Esophagus mucosa (tissue), 1 donor: Measurements from ENCODE around the gene RERE. TPM values are rescaled to one million over a fixed set of nuclear protein-coding genes. Genes with fewer than 3 reads are reported as not detected.
A peak's percentile ranks its signal among the peaks of the same experiment; 100 is the strongest.
"Not testable (repeated sequence)": the region's sequence is repeated elsewhere in the genome, so short reads cannot be mapped to it uniquely, and the experiment has no call there.

Experiments used
- ATAC-seq: fragments of 200-7000 bp; cut with Tn5 transposase; one replicate; pipeline ENCODE4 v1.9.1; 2020
- total RNA-seq: library from RNA; stranded (reverse); gene quantifications from one replicate; pipeline ENCODE4 v1.2.4, GENCODE V29; 2023
- donor health status: DM: yes; HTN: yes; CAD: no.

The RERE gene
- total RNA-seq, 1 donor from 2014 or later = 33.0 TPM

GRCh38 chr1:8599646-8600212, 217.7 kb downstream of the RERE start:
- ATAC-seq = no peak

DNA sequence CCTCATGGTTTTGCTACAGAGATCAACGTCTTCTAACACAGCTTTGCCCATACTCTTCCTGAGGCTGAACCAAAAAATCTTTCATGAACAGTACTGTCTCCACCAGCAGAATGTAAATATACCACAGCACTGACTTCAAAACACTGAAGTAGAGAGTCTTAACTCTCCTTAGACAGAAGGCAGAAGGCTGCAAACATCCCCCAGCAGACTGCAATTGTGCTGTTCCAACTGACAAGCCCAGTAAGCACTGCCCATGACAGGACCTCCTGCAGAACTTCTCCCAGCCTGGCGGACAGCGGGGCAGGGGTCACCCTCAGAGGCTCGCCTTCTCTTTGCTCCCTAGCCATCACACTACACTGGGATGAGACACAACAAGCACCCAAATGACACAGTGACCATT, 218.7 kb downstream of the RERE start:
- ATAC-seq = peak; percentile 10

- no peak for ATAC-seq
These were observed 219.2 kb downstream of the RERE start for GRCh38 chr1:8598060-8598724.

GRCh38 chr1:8597455-8597854, 220.0 kb downstream of the RERE start:
- ATAC-seq = no peak

GRCh38 chr1:8595941-8596340, 221.5 kb downstream of the RERE start:
- ATAC-seq = no peak

DNA sequence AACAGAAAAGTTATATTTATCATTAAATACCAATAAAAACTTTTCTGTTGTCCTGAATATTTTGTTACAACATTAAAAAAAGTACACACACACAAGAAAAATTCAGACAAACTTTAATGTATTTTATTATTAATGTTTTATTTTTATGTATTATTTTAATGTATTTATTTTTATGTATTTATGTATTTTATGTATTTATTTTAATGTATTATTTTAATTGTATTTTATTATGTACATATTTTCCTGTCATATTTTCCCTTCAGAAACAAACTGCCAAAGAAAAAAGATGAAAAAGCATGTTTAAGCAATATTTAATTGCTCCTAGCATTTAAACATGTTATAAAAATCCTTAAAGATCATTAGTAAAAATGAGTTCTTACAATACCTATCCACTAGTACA, 222.1 kb downstream of the RERE start:
- no peak for ATAC-seq

- ATAC-seq = not testable (repeated sequence)
These were observed 224.1 kb downstream of the RERE start for GRCh38 chr1:8593292-8593691.

GRCh38 chr1:8591569-8591968, 225.9 kb downstream of the RERE start:
- peak; percentile 51 for ATAC-seq

DNA sequence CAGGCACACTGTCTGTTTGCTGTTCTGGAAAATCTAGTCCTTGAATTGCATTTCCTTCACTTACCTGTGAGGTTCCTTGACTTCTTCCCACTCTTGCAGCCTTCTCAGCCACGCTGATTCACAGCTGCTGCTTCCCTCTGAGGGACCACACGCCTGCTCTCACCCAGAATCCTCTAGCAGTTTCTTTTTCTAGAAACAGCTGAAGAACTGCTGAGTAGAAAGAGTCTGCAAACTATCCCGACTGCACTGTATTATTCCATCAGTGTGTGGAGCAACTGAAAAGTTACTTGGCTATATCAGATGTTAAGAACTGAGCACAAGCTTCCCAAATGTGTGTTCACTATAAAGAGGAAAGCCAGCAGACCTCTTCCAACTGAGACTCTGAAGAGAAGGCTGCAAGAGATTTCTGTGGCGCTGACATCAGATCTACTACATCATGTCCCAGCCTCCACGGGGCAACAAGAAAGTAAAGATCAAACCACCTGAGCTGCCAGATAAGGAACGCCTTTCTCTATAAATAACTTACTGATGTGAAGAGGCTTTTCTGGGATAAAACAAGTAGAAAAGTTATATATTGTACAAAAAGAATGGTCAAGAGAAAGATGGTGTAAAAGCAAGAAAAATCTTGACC, 226.6 kb downstream of the RERE start:
- ATAC-seq = peak; percentile 26

- ATAC-seq = no peak
These were observed 227.9 kb downstream of the RERE start for GRCh38 chr1:8589571-8589970.

DNA sequence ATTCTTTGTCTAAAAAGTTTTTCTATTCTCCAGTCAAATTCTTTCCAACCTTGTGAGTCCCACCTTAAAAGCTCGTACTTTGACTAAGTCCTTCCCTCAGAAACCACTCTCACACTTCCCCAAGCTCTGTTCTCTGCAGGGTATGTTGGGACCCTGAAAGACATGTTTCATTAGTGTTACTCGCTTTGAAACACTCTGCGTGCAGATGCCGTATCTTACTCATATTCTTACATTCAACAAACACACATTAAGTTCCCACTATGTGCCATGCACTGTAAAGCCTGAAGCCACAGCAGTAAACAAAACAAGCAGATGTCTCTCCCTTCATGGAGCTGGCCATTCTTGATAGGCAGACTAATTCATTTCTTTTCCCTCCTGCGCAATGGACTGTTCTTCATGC, 229.7 kb downstream of the RERE start:
- ATAC-seq = no peak

GRCh38 chr1:8586438-8586837, 231.0 kb downstream of the RERE start:
- no peak for ATAC-seq

GRCh38 chr1:8584316-8584715, 233.1 kb downstream of the RERE start:
- ATAC-seq = no peak

GRCh38 chr1:8583031-8583430, 234.4 kb downstream of the RERE start:
- ATAC-seq = no peak

- no peak for ATAC-seq
These were observed 236.9 kb downstream of the RERE start for GRCh38 chr1:8580566-8580965.

- ATAC-seq = no peak
These were observed 238.5 kb downstream of the RERE start for GRCh38 chr1:8578936-8579335.

DNA sequence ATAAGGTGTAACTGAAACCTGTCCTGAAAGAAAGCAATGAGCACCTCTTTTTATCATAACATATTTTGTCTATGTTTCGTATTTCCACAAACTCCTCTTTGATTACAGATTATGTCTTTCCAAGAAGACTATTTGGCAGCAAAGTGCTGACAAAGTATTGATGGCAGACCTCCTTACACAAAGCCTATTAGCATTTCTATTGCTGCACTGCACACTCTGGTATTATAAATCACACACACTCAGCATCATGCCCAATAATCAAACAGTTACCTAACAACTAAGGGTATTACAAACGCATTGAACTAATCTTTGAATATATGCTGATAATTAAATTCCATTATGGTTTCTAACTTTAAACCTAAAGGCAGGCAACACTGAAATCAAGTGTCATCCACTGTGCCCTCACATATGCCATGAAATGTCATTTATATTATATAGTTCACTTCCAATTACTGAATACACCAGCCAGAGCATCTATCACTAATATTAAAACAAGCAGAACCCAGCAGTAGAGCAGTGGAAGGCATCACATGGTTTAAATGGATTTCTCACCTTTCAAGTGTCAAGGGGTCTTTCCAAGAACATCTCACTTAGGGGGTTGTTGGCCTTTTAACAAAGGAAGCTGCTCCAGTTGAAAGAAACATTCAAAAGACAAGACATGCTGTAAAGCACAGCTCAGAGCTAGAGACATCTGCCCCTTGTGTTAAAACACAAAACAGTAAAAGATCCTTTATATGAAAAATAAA, 239.1 kb downstream of the RERE start:
- no peak for ATAC-seq

GRCh38 chr1:8574985-8575384, 242.5 kb downstream of the RERE start:
- peak; percentile 58 for ATAC-seq

- ATAC-seq = no peak
These were observed 245.3 kb downstream of the RERE start for GRCh38 chr1:8572106-8572505.

- ATAC-seq = no peak
These were observed 246.0 kb downstream of the RERE start for GRCh38 chr1:8571200-8571984.

GRCh38 chr1:8570465-8570864, 247.0 kb downstream of the RERE start:
- no peak for ATAC-seq

DNA sequence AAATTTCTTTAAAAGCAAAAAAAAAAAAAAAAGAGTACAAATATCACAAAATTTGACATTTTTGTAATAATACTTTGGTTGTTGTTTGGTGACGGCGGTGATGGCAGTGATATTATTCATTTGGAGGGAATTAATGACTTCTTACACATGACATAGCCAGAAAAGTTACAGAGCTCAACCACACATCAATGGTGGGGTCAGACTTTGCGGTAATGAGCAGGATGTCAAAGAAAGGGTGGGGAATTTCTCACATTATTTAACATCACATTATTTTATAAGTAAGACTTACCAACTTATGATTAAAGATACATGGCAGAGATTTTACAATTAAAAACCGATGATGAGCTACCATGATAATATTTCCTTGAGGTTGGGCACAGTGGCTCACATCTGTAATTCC, 248.2 kb downstream of the RERE start:
- no peak for ATAC-seq

- ATAC-seq = no peak
These were observed 248.6 kb downstream of the RERE start for GRCh38 chr1:8568837-8569236.
